OCI-LY3 (cell line): ENCODE data around the gene CLDN14.

ENCODE experiments used
- H2AFZ ChIP-seq: fragments of 200-600, 300-600 bp; shearing (Covaris generic); 2 replicates; pipeline ENCODE4 v1.6.0; 2014; ENCODE audit warnings: antibody characterized with exemption, low read depth, low read length
- H3K27ac ChIP-seq: fragments of 200-600, 300-600 bp; sonication (generic); 2 replicates; pipeline ENCODE4 v1.5.1; 2014; ENCODE audit warnings: mild to moderate bottlenecking, low read length, moderate library complexity, mixed read lengths
- H3K27me3 ChIP-seq: fragments of 200-600, 300-600 bp; sonication (generic); 2 replicates; pipeline ENCODE4 v1.6.1; 2014; ENCODE audit warnings: low read depth, low read length, mixed read lengths
- H3K36me3 ChIP-seq: fragments of 200-600, 300-600 bp; sonication (generic); replicated peaks from 2 replicates; pipeline ENCODE3; 2014; ENCODE audit warnings: low read depth, low read length, mixed read lengths
- H3K4me1 ChIP-seq: fragments of 300-600, 200-600 bp; sonication (generic); 2 replicates; pipeline ENCODE4 v1.6.1; 2014; ENCODE audit warnings: low read length, mixed read lengths
- H3K4me2 ChIP-seq: fragments of 200-600, 300-600 bp; sonication (generic); 2 replicates; pipeline ENCODE4 v1.6.1; 2014; ENCODE audit warnings: low read length, mixed read lengths
- H3K4me3 ChIP-seq: fragments of 300-600, 200-600 bp; sonication (generic); 2 replicates; pipeline ENCODE4 v1.5.1; 2014; ENCODE audit warnings: antibody characterized with exemption, mild to moderate bottlenecking, low read length, moderate library complexity
- H3K79me2 ChIP-seq: fragments of 300-600, 200-600 bp; shearing (Covaris generic); 2 replicates; pipeline ENCODE4 v1.6.1; 2014; ENCODE audit warnings: mild to moderate bottlenecking, low read length, mixed read lengths
- H3K9ac ChIP-seq: fragments of 300-600, 200-600 bp; shearing (Covaris generic); 2 replicates; pipeline ENCODE4 v1.6.0; 2014; ENCODE audit warnings: mild to moderate bottlenecking, low read length, moderate library complexity
- H3K9me3 ChIP-seq: fragments of 200-600, 300-600 bp; shearing (Covaris generic); 2 replicates; pipeline ENCODE4 v1.6.1; 2014; ENCODE audit warnings: low read length, mixed read lengths; ENCODE audit not compliant: insufficient read depth
- H4K20me1 ChIP-seq: fragments of 200-600, 300-600 bp; sonication (generic); 2 replicates; pipeline ENCODE4 v1.6.1; 2016; ENCODE audit warnings: low read length, mixed read lengths; ENCODE audit not compliant: insufficient read depth
- CTCF ChIP-seq: fragments of 200-600, 300-600 bp; sonication (generic); IDR thresholded peaks from 2 replicates; pipeline ENCODE4 v1.5.1; 2014; ENCODE audit warnings: antibody characterized with exemption, low read length, low read depth
- EZH2phosphoT487 ChIP-seq: fragments of 200-600 bp; shearing (Covaris generic); IDR thresholded peaks from 2 replicates; pipeline ENCODE4 v1.6.1; 2018; ENCODE audit warnings: antibody characterized with exemption, mixed run types, low read depth

Gene CLDN14

GRCh38 chr21:36524477-36524876 lies 44.6 kb upstream of the CLDN14 start:
- Histone ChIP-seq H3K36me3 (peaks cover 50% of the 10 kb centered on the region), H3K79me2 (peaks cover 4% of the 10 kb centered on the region; the same call in 1 of the 2 replicates), H3K9me3 (peaks cover 15% of the 10 kb centered on the region; the same call in 1 of the 2 replicates), H3K9ac (no peak overlapping the region), H2AFZ (no peak overlapping the region), H3K4me2 (no peak overlapping the region), H3K27ac (no peak overlapping the region), H3K4me1 (peaks cover 6% of the 10 kb centered on the region; the same call in 1 of the 2 replicates), H4K20me1 (no peaks in the 10 kb centered on the region), H3K27me3 (no peaks in the 10 kb centered on the region), H3K4me3 (no peak overlapping the region)
- TF ChIP-seq EZH2phosphoT487 (no peak), CTCF (no peak)

GRCh38 chr21:36522219-36522808 lies 42.4 kb upstream of the CLDN14 start:
- no peaks in the 10 kb centered on the region for H3K27me3 ChIP-seq
- no peak overlapping the region for H3K9ac ChIP-seq
- H3K4me3 ChIP-seq: no peak overlapping the region
- TF ChIP-seq EZH2phosphoT487: no peak
- TF ChIP-seq CTCF: no peak
- H3K27ac ChIP-seq: no peak overlapping the region
- peaks cover 11% of the 10 kb centered on the region for H3K79me2 ChIP-seq
- no peak overlapping the region for H2AFZ ChIP-seq
- H4K20me1 ChIP-seq: no peaks in the 10 kb centered on the region
- no peak overlapping the region for H3K4me2 ChIP-seq
- H3K9me3 ChIP-seq: peaks cover 15% of the 10 kb centered on the region; the same call in 1 of the 2 replicates
- peaks cover 47% of the 10 kb centered on the region for H3K36me3 ChIP-seq
- H3K4me1 ChIP-seq: peaks cover 28% of the 10 kb centered on the region

- peak overlapping the region; percentile 40 for H3K9ac ChIP-seq
- H2AFZ ChIP-seq: no peak overlapping the region
- H3K79me2 ChIP-seq: peaks cover 13% of the 10 kb centered on the region
- H3K9me3 ChIP-seq: peaks cover 15% of the 10 kb centered on the region; the same call in 1 of the 2 replicates
- H4K20me1 ChIP-seq: no peaks in the 10 kb centered on the region
- H3K4me1 ChIP-seq: peaks cover 60% of the 10 kb centered on the region
- peak overlapping the region; percentile 92 for H3K27ac ChIP-seq
- H3K36me3 ChIP-seq: peaks cover 46% of the 10 kb centered on the region
- H3K4me3 ChIP-seq: 0 out of 2 replicates have a peak overlapping the region, but pooled peaks have one; percentile 3
- no peaks in the 10 kb centered on the region for H3K27me3 ChIP-seq
- H3K4me2 ChIP-seq: peak overlapping the region; percentile 49
- TF ChIP-seq CTCF: no peak
- TF ChIP-seq EZH2phosphoT487: no peak
These were observed 39.1 kb upstream of the CLDN14 start for GRCh38 chr21:36518883-36519492.

- Histone ChIP-seq H3K9ac (peak overlapping the region; percentile 21; the same call in 1 of the 2 replicates), H3K79me2 (peaks cover 13% of the 10 kb centered on the region), H3K27me3 (no peaks in the 10 kb centered on the region), H3K9me3 (peaks cover 15% of the 10 kb centered on the region; the same call in 1 of the 2 replicates), H3K27ac (peak overlapping the region; percentile 92), H4K20me1 (no peaks in the 10 kb centered on the region), H2AFZ (no peak overlapping the region), H3K4me1 (peaks cover 75% of the 10 kb centered on the region), H3K4me2 (peak overlapping the region; percentile 15; the same call in 1 of the 2 replicates), H3K36me3 (peaks cover 40% of the 10 kb centered on the region), H3K4me3 (no peak overlapping the region)
- TF ChIP-seq CTCF (no peak), EZH2phosphoT487 (no peak)
These were observed 37.6 kb upstream of the CLDN14 start for GRCh38 chr21:36517366-36518075.
